K562 (cell line): ENCODE results near the gene PSMC6. TPM values are rescaled to one million over a fixed set of nuclear protein-coding genes. Genes with fewer than 3 reads are reported as not detected.

ENCODE experiments used
- ATAC-seq: fragments of 200-7000 bp; cut with Tn5 transposase; 3 replicates; pipeline ENCODE4 v1.9.1; 2020; ENCODE audit warnings: moderate library complexity
- BruUV-seq: library from RNA; stranded (reverse); fragments of 400-500 nt; replicated peaks from 2 replicates; lab custom pipeline; 2021; lab: Mats Ljungman, UMichigan
- CTCF ChIA-PET: fragments of 300-600 bp; formaldehyde crosslinking; extraction: SDS; loops from one replicate; lab custom pipeline; 2021; ENCODE audit warnings: low intra/inter-chr PET ratio; lab: Yijun Ruan, JAX
- POLR2A ChIA-PET: fragments of 300-600, 350-650 bp; sonication (Branson Sonifier 250); formaldehyde crosslinking; extraction: SDS; loops from one replicate; lab custom pipeline; 2021; ENCODE audit warnings: antibody characterized with exemption, inconsistent platforms; lab: Yijun Ruan, JAX
- DNase-seq, 4 experiments: peaks; one replicate each; pipeline versions ENCODE4 v3.0.0 to v3.0.0-alpha.2; 2011 to 2018; ENCODE audit warnings: low spot score in 3 of 4, mixed read lengths in 3 of 4; ENCODE audit errors: extremely low read depth in 1 of 4
- FAIRE-seq: peaks from 2 replicates; lab custom pipeline; 2011; peaks lifted over from hg19 to GRCh38; lab: Jason Lieb, UNC
- H2AFZ ChIP-seq: 2 replicates; pipeline ENCODE4 v1.6.0; 2011; ENCODE audit warnings: low read depth, low read length, control low read depth, inconsistent platforms
- H3K27ac ChIP-seq: fragments of 200-600 bp; 3 replicates; pipeline ENCODE4 v1.8.0; 2011; ENCODE audit warnings: low read depth, mild to moderate bottlenecking, control low read depth, inconsistent platforms, low read length, moderate library complexity, mixed read lengths; ENCODE audit errors: extremely low read depth
- H3K27me3 ChIP-seq, 2 experiments: fragments of 300-600 bp in 1 of 2; 2 replicates in 1 of 2; 3 replicates in 1 of 2; pipeline versions ENCODE4 v1.6.0 to v1.8.0; 2011; ENCODE audit warnings: inconsistent platforms in 2 of 2, low read length in 2 of 2, mild to moderate bottlenecking in 1 of 2, mixed read lengths in 1 of 2, moderate library complexity in 1 of 2; ENCODE audit not compliant: control insufficient read depth in 2 of 2, insufficient read depth in 2 of 2
- H3K36me3 ChIP-seq: fragments of 300-600 bp; 3 replicates; pipeline ENCODE4 v1.8.0; 2011; ENCODE audit warnings: mild to moderate bottlenecking, low read length, inconsistent platforms; ENCODE audit not compliant: control insufficient read depth, insufficient read depth
- H3K4me1 ChIP-seq, 2 experiments: fragments of 200-600 bp in 1 of 2; replicated peaks in 1 of 2; 2 replicates in 1 of 2; 3 replicates in 1 of 2; pipeline versions ENCODE4 v1.5.1 to v1.8.0; 2011; ENCODE audit warnings: inconsistent platforms in 2 of 2, low read length in 2 of 2, mild to moderate bottlenecking in 1 of 2, mixed read lengths in 1 of 2, moderate library complexity in 1 of 2; ENCODE audit not compliant: control insufficient read depth in 2 of 2, insufficient read depth in 2 of 2
- H3K4me2 ChIP-seq: 2 replicates; pipeline ENCODE4 v1.6.1; 2011; ENCODE audit warnings: low read length, control low read depth, inconsistent platforms, mixed read lengths; ENCODE audit not compliant: insufficient read depth
- H3K4me3 ChIP-seq: fragments of 200-600 bp; sonication (generic), shearing (Covaris generic); 2 replicates; pipeline ENCODE4 v1.5.1; 2016; ENCODE audit warnings: control low read depth, inconsistent platforms
- H3K79me2 ChIP-seq: fragments of 200-600 bp; 3 replicates; pipeline ENCODE4 v1.8.0; 2011; ENCODE audit warnings: low read length, inconsistent platforms; ENCODE audit not compliant: control insufficient read depth, insufficient read depth
- H3K9ac ChIP-seq, 2 experiments: 2 replicates each; pipeline versions ENCODE4 v1.6.0 to v1.6.1; 2011; ENCODE audit warnings: low read depth in 2 of 2, low read length in 2 of 2, control low read depth in 1 of 2, inconsistent platforms in 1 of 2, mild to moderate bottlenecking in 1 of 2, mixed read lengths in 1 of 2; ENCODE audit not compliant: insufficient read depth in 1 of 2
- H3K9me1 ChIP-seq: one replicate; pipeline ENCODE4 v1.6.0; 2011; ENCODE audit warnings: inconsistent platforms, mild to moderate bottlenecking, low read length, moderate library complexity; ENCODE audit not compliant: control insufficient read depth, insufficient read depth
- H3K9me3 ChIP-seq: replicated peaks from 2 replicates; pipeline ENCODE4 v1.5.1; 2011; ENCODE audit warnings: low read depth, low read length, inconsistent platforms; ENCODE audit not compliant: control insufficient read depth, insufficient read depth
- H4K20me1 ChIP-seq: replicated peaks from 2 replicates; pipeline ENCODE4 v1.6.1; 2011; ENCODE audit warnings: low read length, inconsistent platforms, mixed read lengths; ENCODE audit not compliant: control insufficient read depth, insufficient read depth
- CHD2 ChIP-seq: IDR thresholded peaks from 2 replicates; pipeline ENCODE4 v1.6.1; 2011; ENCODE audit warnings: low read depth, low read length
- EHMT2 ChIP-seq: fragments of 450-650 bp; IDR thresholded peaks from 2 replicates; pipeline ENCODE4 v1.6.1; 2018; ENCODE audit warnings: antibody characterized with exemption
- MED1 ChIP-seq: sonication (generic); formaldehyde crosslinking; IDR thresholded peaks from 2 replicates; pipeline ENCODE4 v1.8.1; 2023; ENCODE audit warnings: missing genetic modification reagents, borderline replicate concordance
- NR1H2 ChIP-seq: sonication (generic); formaldehyde crosslinking; IDR thresholded peaks from 2 replicates; pipeline ENCODE4 v1.4.0; 2020; ENCODE audit warnings: mild to moderate bottlenecking, missing genetic modification reagents
- NR3C1 ChIP-seq: sonication (generic); formaldehyde crosslinking; IDR thresholded peaks from 2 replicates; pipeline ENCODE4 v1.8.1; 2022; ENCODE audit warnings: missing genetic modification reagents
- PHF21A ChIP-seq: fragments of 450-650 bp; IDR thresholded peaks from 2 replicates; pipeline ENCODE4 v1.6.1; 2017; ENCODE audit warnings: low read depth, borderline replicate concordance
- ZNF668 ChIP-seq: fragments of 250-450 bp; sonication (Bioruptor Pico); IDR thresholded peaks from 2 replicates; pipeline ENCODE4 v1.8.0; 2022; ENCODE audit warnings: mild to moderate bottlenecking, inconsistent platforms
- WGBS: fragments of 100-300 bp; shearing (Covaris generic); methylation state at CpG from one replicate; pipeline ENCODE4 v1.1.6; 2016; ENCODE audit warnings: low coverage, mixed read lengths; ENCODE audit not compliant: insufficient coverage; ENCODE audit errors: missing lambda C conversion rate; 5-methylcytosine and 5-hydroxymethylcytosine counted together
- in situ Hi-C: fragments of 300-500 bp; cut with MboI; formaldehyde crosslinking; loops from 4 replicates; pipeline ENCODE4 v1.15.0; 2018; ENCODE audit warnings: inconsistent platforms, mixed read lengths
- intact Hi-C: fragments of 100-400 bp; cut with micrococcal nuclease; formaldehyde crosslinking; loops from 2 replicates; pipeline ENCODE4 v1.14.2; 2022
- polyA plus RNA-seq, 8 experiments: library from polyadenylated mRNA; depleted of rRNA in 4 of 8; stranded (reverse) in 5 of 8; unstranded in 3 of 8; fragments of >200 nt; fragmentation: Nextera tagmentation in 2 of 8; fragmentation: Illumina TruSeq in 1 of 8; extraction: Ambion mirVana in 2 of 8; extraction: Trizol in 1 of 8; gene quantifications; 2 replicates each; pipeline versions ENCODE4 v1.2.1 to v1.2.3, GENCODE V29; 2011 to 2014; ENCODE audit warnings: inconsistent platforms in 1 of 8, missing spikeins in 1 of 8
- total RNA-seq, 7 experiments: library from RNA; depleted of rRNA in 6 of 7; stranded (reverse); fragments of >200 nt in 6 of 7; fragmentation: Illumina TruSeq in 2 of 7; extraction: Trizol in 2 of 7; gene quantifications; 2 replicates each; pipeline versions ENCODE4 v1.2.1 to v1.2.3, GENCODE V29; 2011 to 2021; ENCODE audit warnings: low replicate concordance in 1 of 7
- TF ChIP-seq, protein P1 (sequence below): fragments of 450-650 bp; IDR thresholded peaks from 2 replicates; pipeline ENCODE4 v1.6.1; 2016
- TF ChIP-seq, protein P2 (sequence below), 2 experiments: fragments of 450-650 bp; formaldehyde crosslinking in 1 of 2; IDR thresholded peaks; 2 replicates each; pipeline versions ENCODE4 v1.4.0 to v1.6.1; 2014 to 2020; ENCODE audit warnings: mild to moderate bottlenecking in 2 of 2, borderline replicate concordance in 1 of 2, low read depth in 1 of 2

PSMC6 gene
- total and polyA plus RNA-seq, 9 of the 15 experiments (the other 6 are each of a cell fraction or from before 2014, with no cell fraction given): 91.4 to 224 (median 182) TPM

DNA sequence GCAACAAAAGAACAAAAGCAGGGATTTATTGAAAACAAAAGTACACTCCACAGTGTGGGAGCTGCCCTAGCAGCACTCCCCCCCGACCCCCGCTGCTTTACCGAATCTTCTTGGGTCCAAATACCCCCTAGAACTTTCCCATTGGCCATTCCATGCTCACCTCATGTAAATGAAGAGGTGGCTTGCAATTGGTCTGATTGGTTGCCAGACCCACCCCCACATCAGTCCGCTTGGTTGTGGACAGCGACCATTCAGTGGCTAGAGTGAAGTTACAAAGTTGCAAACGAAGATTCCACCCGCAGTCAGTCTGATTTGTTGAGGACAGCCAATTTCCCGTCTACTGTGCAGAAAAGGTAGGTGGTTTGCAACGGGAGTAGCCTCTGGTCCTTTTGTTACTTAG, 26.8 kb downstream of the PSMC6 start (continued):
- TF ChIP-seq, protein P1, sequence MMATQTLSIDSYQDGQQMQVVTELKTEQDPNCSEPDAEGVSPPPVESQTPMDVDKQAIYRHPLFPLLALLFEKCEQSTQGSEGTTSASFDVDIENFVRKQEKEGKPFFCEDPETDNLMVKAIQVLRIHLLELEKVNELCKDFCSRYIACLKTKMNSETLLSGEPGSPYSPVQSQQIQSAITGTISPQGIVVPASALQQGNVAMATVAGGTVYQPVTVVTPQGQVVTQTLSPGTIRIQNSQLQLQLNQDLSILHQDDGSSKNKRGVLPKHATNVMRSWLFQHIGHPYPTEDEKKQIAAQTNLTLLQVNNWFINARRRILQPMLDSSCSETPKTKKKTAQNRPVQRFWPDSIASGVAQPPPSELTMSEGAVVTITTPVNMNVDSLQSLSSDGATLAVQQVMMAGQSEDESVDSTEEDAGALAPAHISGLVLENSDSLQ: no peak

DNA sequence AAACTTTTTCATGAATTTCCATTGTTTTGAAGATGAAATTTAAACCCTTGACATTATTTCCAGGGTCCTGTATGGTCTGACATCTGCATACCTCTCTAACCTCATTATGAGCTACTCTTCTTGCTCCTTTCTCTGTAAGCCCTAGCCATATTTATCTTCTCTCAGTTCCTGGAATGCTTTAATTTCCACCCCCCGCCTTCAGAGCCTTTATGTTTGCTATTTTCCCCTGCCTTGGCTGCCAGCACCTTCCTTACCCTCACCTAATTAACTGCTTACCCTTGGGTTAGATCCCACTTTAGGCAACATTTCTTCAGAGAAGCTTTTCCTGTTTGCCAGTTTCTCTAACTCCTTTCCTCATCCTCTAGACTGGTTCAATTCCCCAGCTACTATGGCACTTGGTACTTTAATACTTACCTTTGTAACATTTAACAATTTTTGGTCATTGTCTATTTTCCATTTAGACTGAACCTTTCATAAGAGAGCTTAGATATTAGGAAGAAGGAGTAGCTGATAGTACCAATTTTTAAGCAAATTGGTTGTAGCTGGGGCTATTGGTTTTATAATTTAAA, 29.0 kb downstream of the PSMC6 start:
- H3K79me2 ChIP-seq: peaks cover 86% of the 10 kb centered on the region
- H3K4me1 ChIP-seq: peaks cover 8 to 14% of the 10 kb centered on the region in 2 experiments; a peak in 4 of 5 replicates
- intact Hi-C loops: no loop called here
- no peak for TF ChIP-seq NR1H2 (CRISPR knock-in tag)
- no peak for TF ChIP-seq EHMT2
- TF ChIP-seq MED1 (CRISPR knock-in tag): no peak
- TF ChIP-seq PHF21A: no peak
- TF ChIP-seq CHD2: no peak
- no peak for TF ChIP-seq ZNF668 (CRISPR knock-in tag)
- no peak for TF ChIP-seq NR3C1
- TF ChIP-seq, protein P2, sequence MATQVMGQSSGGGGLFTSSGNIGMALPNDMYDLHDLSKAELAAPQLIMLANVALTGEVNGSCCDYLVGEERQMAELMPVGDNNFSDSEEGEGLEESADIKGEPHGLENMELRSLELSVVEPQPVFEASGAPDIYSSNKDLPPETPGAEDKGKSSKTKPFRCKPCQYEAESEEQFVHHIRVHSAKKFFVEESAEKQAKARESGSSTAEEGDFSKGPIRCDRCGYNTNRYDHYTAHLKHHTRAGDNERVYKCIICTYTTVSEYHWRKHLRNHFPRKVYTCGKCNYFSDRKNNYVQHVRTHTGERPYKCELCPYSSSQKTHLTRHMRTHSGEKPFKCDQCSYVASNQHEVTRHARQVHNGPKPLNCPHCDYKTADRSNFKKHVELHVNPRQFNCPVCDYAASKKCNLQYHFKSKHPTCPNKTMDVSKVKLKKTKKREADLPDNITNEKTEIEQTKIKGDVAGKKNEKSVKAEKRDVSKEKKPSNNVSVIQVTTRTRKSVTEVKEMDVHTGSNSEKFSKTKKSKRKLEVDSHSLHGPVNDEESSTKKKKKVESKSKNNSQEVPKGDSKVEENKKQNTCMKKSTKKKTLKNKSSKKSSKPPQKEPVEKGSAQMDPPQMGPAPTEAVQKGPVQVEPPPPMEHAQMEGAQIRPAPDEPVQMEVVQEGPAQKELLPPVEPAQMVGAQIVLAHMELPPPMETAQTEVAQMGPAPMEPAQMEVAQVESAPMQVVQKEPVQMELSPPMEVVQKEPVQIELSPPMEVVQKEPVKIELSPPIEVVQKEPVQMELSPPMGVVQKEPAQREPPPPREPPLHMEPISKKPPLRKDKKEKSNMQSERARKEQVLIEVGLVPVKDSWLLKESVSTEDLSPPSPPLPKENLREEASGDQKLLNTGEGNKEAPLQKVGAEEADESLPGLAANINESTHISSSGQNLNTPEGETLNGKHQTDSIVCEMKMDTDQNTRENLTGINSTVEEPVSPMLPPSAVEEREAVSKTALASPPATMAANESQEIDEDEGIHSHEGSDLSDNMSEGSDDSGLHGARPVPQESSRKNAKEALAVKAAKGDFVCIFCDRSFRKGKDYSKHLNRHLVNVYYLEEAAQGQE (IDR thresholded peaks at IDR 0.05; ENCODE audit: borderline replicate concordance): no peak
- TF ChIP-seq, protein P2 (CRISPR knock-in tag; IDR thresholded peaks at IDR 0.05; ENCODE audit: low read depth): no peak
- TF ChIP-seq, all 486 proteins: peak for 0
- in situ Hi-C loops: no loop called here
- 10% methylated on average over 1 of the region's 1 CpG for WGBS
- no TSS peak for BruUV-seq
- H3K4me3 ChIP-seq: no peak overlapping the region
- POLR2A ChIA-PET: interaction anchor here (0.8 to 1.5 kb wide), 3 partner anchors 8 to 47 kb away, joined by 3 to 4 read pairs (median 3); no protein-coding TSS in a partner anchor
- H2AFZ ChIP-seq: no peak overlapping the region
- H3K9ac ChIP-seq: peak overlapping the region in 1 of 2 experiments; percentile 43; a peak in 2 of 4 replicates
- CTCF ChIA-PET: no interaction called here
- FAIRE-seq (peak; percentile 51), DNase-seq (peak in 2 of 4 experiments; percentile 18 to 41), ATAC-seq (peak; percentile 65)
- H3K36me3 ChIP-seq: peaks cover 24% of the 10 kb centered on the region; the same call in 1 of the 3 replicates
- H3K27ac ChIP-seq: peak overlapping the region; percentile 62
- H3K27me3 ChIP-seq: no peaks in the 10 kb centered on the region
- H3K9me3 ChIP-seq: no peaks in the 10 kb centered on the region
- H3K9me1 ChIP-seq: no peaks in the 10 kb centered on the region
- peak overlapping the region; percentile 20; the same call in 1 of the 2 replicates for H3K4me2 ChIP-seq
- H4K20me1 ChIP-seq: no peaks in the 10 kb centered on the region
